HG03196 (cell line): ENCODE results near the gene ZNF428.
"Not testable (repeated sequence)": the region's sequence is repeated elsewhere in the genome, so short reads cannot be mapped to it uniquely, and the experiment has no call there.

ENCODE experiments used
- ATAC-seq: cut with Tn5 transposase; IDR thresholded peaks from one replicate; pipeline ENCODE4 v1.9.1; 2021; ENCODE audit not compliant: unreplicated experiment

ZNF428 gene

GRCh38 chr19:43619262-43620060, at the start of gene ZNF428:
TSS of gene ZNF428 (minus strand) at chr19:43619629. CDS start at chr19:43614304, 5,325 bp downstream.
- ATAC-seq: peak; percentile 74

GRCh38 chr19:43668406-43669109, 49.1 kb upstream of the ZNF428 start:
- peak; percentile 88 for ATAC-seq

- ATAC-seq: no peak
These were observed 48.5 kb upstream of the ZNF428 start for GRCh38 chr19:43667876-43668405.

GRCh38 chr19:43667126-43667875, 47.9 kb upstream of the ZNF428 start:
- ATAC-seq: no peak

GRCh38 chr19:43664018-43664417, 44.6 kb upstream of the ZNF428 start:
- no peak for ATAC-seq

GRCh38 chr19:43662487-43662886, 43.1 kb upstream of the ZNF428 start:
- ATAC-seq: no peak

- no peak for ATAC-seq
These were observed 41.5 kb upstream of the ZNF428 start for GRCh38 chr19:43660971-43661360.

GRCh38 chr19:43660301-43660970, 41.0 kb upstream of the ZNF428 start:
- no peak for ATAC-seq

GRCh38 chr19:43658494-43658893, 39.1 kb upstream of the ZNF428 start:
- no peak for ATAC-seq

- ATAC-seq: no peak
These were observed 38.6 kb upstream of the ZNF428 start for GRCh38 chr19:43658001-43658400.

GRCh38 chr19:43656436-43656835, 37.0 kb upstream of the ZNF428 start:
- no peak for ATAC-seq

GRCh38 chr19:43652546-43652874, 33.1 kb upstream of the ZNF428 start:
- ATAC-seq: no peak

- ATAC-seq: no peak
These were observed 32.5 kb upstream of the ZNF428 start for GRCh38 chr19:43651758-43652545.

- not testable (repeated sequence) for ATAC-seq
These were observed 30.8 kb upstream of the ZNF428 start for GRCh38 chr19:43650276-43650675.

GRCh38 chr19:43649514-43649913, 30.1 kb upstream of the ZNF428 start:
- no peak for ATAC-seq

GRCh38 chr19:43648633-43649032, 29.2 kb upstream of the ZNF428 start:
- ATAC-seq: no peak

GRCh38 chr19:43644181-43644580, 24.8 kb upstream of the ZNF428 start:
- no peak for ATAC-seq

GRCh38 chr19:43643326-43643725, 23.9 kb upstream of the ZNF428 start:
- no peak for ATAC-seq

- no peak for ATAC-seq
These were observed 23.1 kb upstream of the ZNF428 start for GRCh38 chr19:43642531-43642930.

- no peak for ATAC-seq
These were observed 21.9 kb upstream of the ZNF428 start for GRCh38 chr19:43641333-43641732.
